ENCODE data around the gene RFTN2.

DNA sequence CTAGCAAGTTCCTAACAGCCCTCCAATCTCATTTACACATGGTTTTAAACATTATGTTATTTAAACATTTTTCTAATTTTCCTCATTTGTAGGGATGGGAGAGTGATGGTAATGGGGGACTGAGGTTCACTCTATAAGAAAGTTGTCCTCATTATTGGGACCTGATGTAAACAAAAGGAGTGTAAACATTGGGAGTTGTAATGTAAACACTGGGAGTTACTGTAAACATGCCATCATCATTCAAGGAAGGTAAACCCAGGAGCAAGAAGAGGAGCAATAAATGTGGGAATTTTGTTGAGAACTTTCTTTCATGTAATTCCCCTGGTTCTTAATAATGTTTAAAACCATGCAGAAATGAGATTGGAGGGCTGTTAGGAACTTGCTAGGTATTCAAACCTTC, 17.8 kb downstream of the RFTN2 start:
- TF ChIP-seq CTCF (IDR thresholded peaks at IDR 0.05), result no peak
- no peak for TF ChIP-seq POLR2A (IDR thresholded peaks at IDR 0.05)
- no peak for TF ChIP-seq POLR2AphosphoS5 (IDR thresholded peaks at IDR 0.05)

Measured in sigmoid colon (tissue), 4 donors.